ENCODE results near the gene GRID2.

The GRID2 gene

GRCh38 chr4:93444860-93445259 is 1141.1 kb downstream of the GRID2 start:
- DNase-seq, result no peak

- DNase-seq, result no peak
Measured at GRCh38 chr4:93446038-93446437, 1142.3 kb downstream of the GRID2 start.

- no peak for DNase-seq
Measured at GRCh38 chr4:93448691-93449293, 1145.0 kb downstream of the GRID2 start.

GRCh38 chr4:93451954-93452353 is 1148.2 kb downstream of the GRID2 start:
- DNase-seq, result no peak

- DNase-seq, result no peak
Measured at GRCh38 chr4:93461541-93461940, 1157.8 kb downstream of the GRID2 start.

GRCh38 chr4:93466446-93466845 is 1162.7 kb downstream of the GRID2 start:
- DNase-seq, result no peak

- DNase-seq, result no peak
Measured at GRCh38 chr4:93467484-93468155, 1163.9 kb downstream of the GRID2 start.

GRCh38 chr4:93469560-93469959 is 1165.8 kb downstream of the GRID2 start:
- no peak for DNase-seq

- DNase-seq, result no peak
Measured at GRCh38 chr4:93475730-93476129, 1172.0 kb downstream of the GRID2 start.

GRCh38 chr4:93478805-93479204 is 1175.0 kb downstream of the GRID2 start:
- no peak for DNase-seq

GRCh38 chr4:93480452-93480851 is 1176.7 kb downstream of the GRID2 start:
- DNase-seq, result no peak

- DNase-seq, result no peak
Measured at GRCh38 chr4:93495346-93495745, 1191.6 kb downstream of the GRID2 start.

GRCh38 chr4:93501244-93501643 is 1197.5 kb downstream of the GRID2 start:
- DNase-seq, result no peak

GRCh38 chr4:93501946-93502345 is 1198.2 kb downstream of the GRID2 start:
- DNase-seq, result no peak

GRCh38 chr4:93502991-93503390 is 1199.2 kb downstream of the GRID2 start:
- DNase-seq, result no peak

GRCh38 chr4:93513851-93514250 is 1210.1 kb downstream of the GRID2 start:
- DNase-seq, result no peak

- no peak for DNase-seq
Measured at GRCh38 chr4:93515208-93515607, 1211.4 kb downstream of the GRID2 start.

- no peak for DNase-seq
Measured at GRCh38 chr4:93529692-93530372, 1226.1 kb downstream of the GRID2 start.

GRCh38 chr4:93532234-93532633 is 1228.5 kb downstream of the GRID2 start:
- no peak for DNase-seq

- DNase-seq, result no peak
Measured at GRCh38 chr4:93540562-93540961, 1236.8 kb downstream of the GRID2 start.

- DNase-seq, result no peak
Measured at GRCh38 chr4:93561842-93562241, 1258.1 kb downstream of the GRID2 start.

GRCh38 chr4:93568758-93569157 is 1265.0 kb downstream of the GRID2 start:
- DNase-seq, result no peak

GRCh38 chr4:93573285-93573684 is 1269.5 kb downstream of the GRID2 start:
- DNase-seq, result no peak

GRCh38 chr4:93578942-93579341 is 1275.2 kb downstream of the GRID2 start:
- DNase-seq, result no peak
